BJ (cell line): ENCODE measurements around the gene CAMKV. TPM values are rescaled to one million over a fixed set of nuclear protein-coding genes. Genes with fewer than 3 reads are reported as not detected.

Source experiments
- CTCF ChIA-PET: fragments of 350-600 bp; formaldehyde crosslinking; extraction: SDS; loops from one replicate; lab custom pipeline; 2021; ENCODE audit warnings: antibody characterized with exemption, inconsistent platforms; lab: Yijun Ruan, JAX
- POLR2A ChIA-PET: fragments of 300-600 bp; sonication (Branson Sonifier 250); formaldehyde crosslinking; extraction: SDS; loops from one replicate; lab custom pipeline; 2021; ENCODE audit warnings: antibody characterized with exemption; lab: Charles Lee
- DNase-seq: peaks from one replicate; pipeline ENCODE4 v3.0.0-alpha.2; 2011; ENCODE audit warnings: low read depth
- H3K27me3 ChIP-seq: 2 replicates; pipeline ENCODE4 v1.6.0; 2011; ENCODE audit warnings: low read length; ENCODE audit not compliant: control insufficient read depth, insufficient read depth
- H3K36me3 ChIP-seq: 2 replicates; pipeline ENCODE4 v1.5.1; 2011; ENCODE audit warnings: low read length; ENCODE audit not compliant: control insufficient read depth, insufficient read depth
- H3K4me3 ChIP-seq: 2 replicates; pipeline ENCODE4 v1.5.1; 2011; ENCODE audit warnings: low read depth, mild to moderate bottlenecking, control low read depth, low read length
- CTCF ChIP-seq: IDR thresholded peaks from 2 replicates; pipeline ENCODE4 v1.5.1; 2011; ENCODE audit warnings: low read depth, mild to moderate bottlenecking, control low read depth, inconsistent platforms, low read length, moderate library complexity; ENCODE audit not compliant: insufficient read depth
- polyA plus RNA-seq: library from polyadenylated mRNA; depleted of rRNA; stranded (reverse); fragments of >200 nt; gene quantifications from 2 replicates; pipeline ENCODE4 v1.2.3, GENCODE V29; 2011

The CAMKV gene
- polyA plus RNA-seq, 1 experiment: not detected

- no peak for TF ChIP-seq CTCF
- CTCF ChIA-PET: interaction anchor here (0.6 to 2.1 kb wide), 5 partner anchors 8 to 161 kb away, joined by 3 to 11 read pairs (median 6); partner anchors contain the start of gene INKA1
- Histone ChIP-seq H3K27me3 (no peaks in the 10 kb centered on the region), H3K36me3 (no peaks in the 10 kb centered on the region), H3K4me3 (peak overlapping the region; percentile 74)
- POLR2A ChIA-PET: no interaction called here
- DNase-seq: no peak
Measured at GRCh38 chr3:49855662-49856061, 14.0 kb downstream of the CAMKV start.

- Histone ChIP-seq H3K27me3 (no peaks in the 10 kb centered on the region), H3K36me3 (no peaks in the 10 kb centered on the region; the same call in 1 of the 2 replicates), H3K4me3 (no peak overlapping the region)
- ChIA-PET POLR2A (no interaction called here), CTCF (interaction anchor here (0.5 to 2.6 kb wide), 3 partner anchors 9 to 45 kb away, joined by 3 to 19 read pairs (median 3); partner anchors contain the start of gene INKA1)
- no peak for DNase-seq
- TF ChIP-seq CTCF: no peak
Measured at GRCh38 chr3:49845694-49846093, 24.0 kb downstream of the CAMKV start.

- no peak for TF ChIP-seq CTCF
- POLR2A ChIA-PET: interaction anchor here (0.7 kb wide), 1 partner anchor 18 kb away, joined by 5 read pairs; no protein-coding TSS in a partner anchor
- Histone ChIP-seq H3K27me3 (no peaks in the 10 kb centered on the region), H3K36me3 (no peaks in the 10 kb centered on the region; the same call in 1 of the 2 replicates), H3K4me3 (no peak overlapping the region)
- CTCF ChIA-PET: interaction anchor here (2.6 kb wide), 1 partner anchor 42 kb away, joined by 19 read pairs; the partner anchor contains the start of gene INKA1
- no peak for DNase-seq
Measured at GRCh38 chr3:49844464-49845183, 25.1 kb downstream of the CAMKV start.

- CTCF ChIA-PET: interaction anchor here (0.8 to 12.2 kb wide), 2 partner anchors 38 to 59 kb away, joined by 3 to 287 read pairs; partner anchors contain the start of genes CDHR4 and INKA1
- DNase-seq: no peak
- POLR2A ChIA-PET: no interaction called here
- Histone ChIP-seq H3K27me3 (no peaks in the 10 kb centered on the region), H3K4me3 (no peak overlapping the region), H3K36me3 (no peaks in the 10 kb centered on the region; the same call in 1 of the 2 replicates)
- no peak for TF ChIP-seq CTCF
Measured at GRCh38 chr3:49842843-49843517, 26.7 kb downstream of the CAMKV start.

GRCh38 chr3:49841806-49842205, 27.9 kb downstream of the CAMKV start:
- no peak for DNase-seq
- Histone ChIP-seq H3K4me3 (no peak overlapping the region), H3K36me3 (no peaks in the 10 kb centered on the region; the same call in 1 of the 2 replicates), H3K27me3 (no peaks in the 10 kb centered on the region)
- ChIA-PET CTCF (interaction anchor here (0.7 to 12.2 kb wide), 6 partner anchors 10 to 64 kb away, joined by 3 to 287 read pairs (median 6); partner anchors contain the start of genes CDHR4 and INKA1), POLR2A (no interaction called here)
- no peak for TF ChIP-seq CTCF
